Endothelial cell of umbilical vein (primary cell): ENCODE data around the gene NR2C1. TPM values are rescaled to one million over a fixed set of nuclear protein-coding genes. Genes with fewer than 3 reads are reported as not detected.

ENCODE experiments used
- BruUV-seq: library from RNA; stranded (reverse); fragments of 400-500 nt; replicated peaks from 2 replicates; lab custom pipeline; 2021; lab: Mats Ljungman, UMichigan
- CTCF ChIA-PET: fragments of 300-600, 350-600 bp; sonication (Branson Sonifier 250); formaldehyde crosslinking; loops from one replicate; lab custom pipeline; 2021; ENCODE audit warnings: antibody characterized with exemption, inconsistent platforms; lab: Charles Lee
- POLR2A ChIA-PET: fragments of 300-600, 350-600 bp; sonication (Branson Sonifier 250); formaldehyde crosslinking; loops from one replicate; lab custom pipeline; 2021; ENCODE audit warnings: antibody characterized with exemption, inconsistent platforms; lab: Charles Lee
- DNase-seq: peaks from one replicate; pipeline ENCODE4 v3.0.0-alpha.2; 2011; ENCODE audit warnings: low read depth, low spot score
- FAIRE-seq: peaks from 2 replicates; lab custom pipeline; 2011; peaks lifted over from hg19 to GRCh38; lab: Jason Lieb, UNC
- H2AFZ ChIP-seq: 2 replicates; pipeline ENCODE4 v1.6.0; 2012; ENCODE audit warnings: low read depth, low read length, control low read depth, inconsistent platforms
- H3K27ac ChIP-seq: 2 replicates; pipeline ENCODE4 v1.5.1; 2011; ENCODE audit warnings: low read depth, mild to moderate bottlenecking, control low read depth, low read length, moderate library complexity; ENCODE audit not compliant: insufficient read depth
- H3K27me3 ChIP-seq, 2 experiments: 2 replicates each; pipeline versions ENCODE4 v1.6.0 to v1.6.1; 2011; ENCODE audit warnings: low read length in 2 of 2, mixed read lengths in 1 of 2; ENCODE audit not compliant: control insufficient read depth in 2 of 2, insufficient read depth in 2 of 2
- H3K36me3 ChIP-seq, 2 experiments: 2 replicates in 1 of 2; 3 replicates in 1 of 2; pipeline ENCODE4 v1.5.1; 2011; ENCODE audit warnings: low read length in 2 of 2, mild to moderate bottlenecking in 1 of 2, moderate library complexity in 1 of 2; ENCODE audit not compliant: control insufficient read depth in 2 of 2, insufficient read depth in 2 of 2; ENCODE audit errors: extremely low read depth in 1 of 2
- H3K4me1 ChIP-seq: 3 replicates; pipeline ENCODE4 v1.5.1; 2011; ENCODE audit warnings: mild to moderate bottlenecking, low read length; ENCODE audit not compliant: control insufficient read depth, insufficient read depth; ENCODE audit errors: extremely low read depth
- H3K4me2 ChIP-seq: 2 replicates; pipeline ENCODE4 v1.6.1; 2011; ENCODE audit warnings: low read length, control low read depth, mixed read lengths; ENCODE audit not compliant: insufficient read depth
- H3K4me3 ChIP-seq, 3 experiments: fragments of 200-600 bp in 1 of 3; sonication (generic), shearing (Covaris generic) in 1 of 3; replicated peaks in 1 of 3; 2 replicates each; pipeline ENCODE4 v1.5.1; 2011 to 2016; ENCODE audit warnings: control low read depth in 3 of 3, low read length in 3 of 3, mild to moderate bottlenecking in 2 of 3, inconsistent platforms in 1 of 3, low read depth in 1 of 3, moderate library complexity in 1 of 3; ENCODE audit not compliant: insufficient read depth in 1 of 3
- H3K79me2 ChIP-seq: 2 replicates; pipeline ENCODE4 v1.6.0; 2012; ENCODE audit warnings: low read length, inconsistent platforms; ENCODE audit not compliant: control insufficient read depth, insufficient read depth
- H3K9ac ChIP-seq: replicated peaks from 2 replicates; pipeline ENCODE3; 2011; ENCODE audit warnings: low read length, control low read depth; ENCODE audit not compliant: insufficient read depth; ENCODE audit errors: extremely low read depth
- H3K9me1 ChIP-seq: replicated peaks from 3 replicates; pipeline ENCODE4 v1.6.0; 2011; ENCODE audit warnings: mild to moderate bottlenecking, low read length; ENCODE audit not compliant: control insufficient read depth, insufficient read depth; ENCODE audit errors: extremely low read depth
- H3K9me3 ChIP-seq: replicated peaks from 2 replicates; pipeline ENCODE4 v1.5.1; 2012; ENCODE audit warnings: low read length, inconsistent platforms; ENCODE audit not compliant: control insufficient read depth, insufficient read depth
- H4K20me1 ChIP-seq: replicated peaks from 2 replicates; pipeline ENCODE3; 2011; ENCODE audit warnings: mild to moderate bottlenecking, low read length; ENCODE audit not compliant: control insufficient read depth, insufficient read depth; ENCODE audit errors: extremely low read depth
- CTCF ChIP-seq, 2 donors: IDR thresholded peaks; 1 replicate in 1 of 2; 2 replicates in 1 of 2; pipeline ENCODE4 v1.5.1; 2011; ENCODE audit warnings: low read length in 2 of 2, mild to moderate bottlenecking in 2 of 2, moderate library complexity in 2 of 2, control low read depth in 1 of 2, inconsistent platforms in 1 of 2, low read depth in 1 of 2; ENCODE audit not compliant: insufficient read depth in 1 of 2; ENCODE audit errors: extremely low read depth in 1 of 2
- EZH2 ChIP-seq: IDR thresholded peaks from 2 replicates; pipeline ENCODE4 v1.6.1; 2012; ENCODE audit warnings: borderline replicate concordance, low read depth, mild to moderate bottlenecking, moderate library complexity, low read length, inconsistent platforms; ENCODE audit not compliant: severe bottlenecking
- FOS ChIP-seq: IDR thresholded peaks from 2 replicates; pipeline ENCODE4 v1.6.1; 2011; ENCODE audit warnings: mild to moderate bottlenecking, low read length, moderate library complexity, borderline replicate concordance; ENCODE audit not compliant: insufficient read depth
- GATA2 ChIP-seq: IDR thresholded peaks from 2 replicates; pipeline ENCODE4 v1.7.0; 2011; ENCODE audit warnings: low read depth, mild to moderate bottlenecking, moderate library complexity, mixed read lengths, low read length; ENCODE audit not compliant: insufficient read length, insufficient read depth
- JUN ChIP-seq: IDR thresholded peaks from 2 replicates; pipeline ENCODE4 v1.6.1; 2011; ENCODE audit warnings: borderline replicate concordance, low read depth; ENCODE audit not compliant: insufficient read length, insufficient read depth
- MYC ChIP-seq: IDR thresholded peaks from one replicate; pipeline ENCODE4 v1.6.1; 2011; ENCODE audit warnings: mild to moderate bottlenecking, low read depth, low read length
- POLR2A ChIP-seq: IDR thresholded peaks from 2 replicates; pipeline ENCODE4 v1.6.1; 2012; ENCODE audit warnings: low read depth, mild to moderate bottlenecking, control low read depth, low read length
- POLR2AphosphoS5 ChIP-seq: IDR thresholded peaks from 2 replicates; pipeline ENCODE4 v1.6.1; 2012; ENCODE audit warnings: low read depth, mild to moderate bottlenecking, control low read depth, low read length, moderate library complexity; ENCODE audit not compliant: insufficient read depth
- dilution Hi-C: fragments of 300-500 bp; cut with MboI; formaldehyde crosslinking; loops from one replicate; pipeline ENCODE4 v1.15.0; 2019; ENCODE audit warnings: low sequenced_read_pairs; ENCODE audit not compliant: extremely low pct_ligation_motif_present
- intact Hi-C: fragments of 100-400 bp; cut with micrococcal nuclease; formaldehyde crosslinking; loops from one replicate; pipeline ENCODE4 v1.10.0; 2022
- polyA plus RNA-seq, 4 experiments: library from polyadenylated mRNA; depleted of rRNA in 3 of 4; stranded (reverse) in 3 of 4; unstranded in 1 of 4; fragments of >200 nt; gene quantifications; 2 replicates each; pipeline versions ENCODE4 v1.2.1 to v1.2.3, GENCODE V29; 2011 to 2012; ENCODE audit warnings: missing spikeins in 1 of 4
- total RNA-seq: library from RNA; stranded (reverse); gene quantifications from 2 replicates; pipeline ENCODE4 v1.2.3, GENCODE V29; 2021
- TF ChIP-seq, protein P1 (sequence below): IDR thresholded peaks from 2 replicates; pipeline ENCODE4 v1.6.1; 2011; ENCODE audit not compliant: insufficient read depth, insufficient read length

Gene NR2C1
- total and polyA plus RNA-seq, 2 donors (not counting 3 experiments of a cell fraction or from before 2014, with no cell fraction given): 21.0 to 37.7 TPM

DNA sequence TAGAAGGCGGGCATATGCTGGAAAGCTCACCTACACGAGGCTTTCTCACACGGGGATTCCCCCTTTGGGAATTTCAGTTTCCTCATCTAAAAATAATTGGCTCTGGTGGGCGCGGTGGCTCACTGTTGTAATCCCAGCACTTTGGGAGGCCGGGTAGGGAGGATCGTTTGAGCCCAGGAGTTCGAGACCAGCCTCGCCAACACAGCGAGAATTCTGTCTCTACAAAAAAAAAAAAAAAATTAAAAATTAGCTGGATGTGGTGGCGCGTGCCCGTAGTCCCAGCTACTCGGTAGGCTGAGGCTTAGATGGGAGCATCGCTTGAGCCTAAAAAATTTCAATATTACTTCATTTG, 69.5 kb downstream of the NR2C1 start:
- H3K9me3 ChIP-seq: no peaks in the 10 kb centered on the region
- no peaks in the 10 kb centered on the region for H3K27me3 ChIP-seq
- no peak for FAIRE-seq
- peaks cover 6% of the 10 kb centered on the region for H3K4me1 ChIP-seq
- ChIA-PET CTCF (interaction anchor here (0.8 to 1.6 kb wide), 4 partner anchors 10 to 902 kb away, joined by 3 to 6 read pairs (median 5); no protein-coding TSS in a partner anchor), POLR2A (interaction anchor here (0.7 to 1.2 kb wide), 2 partner anchors 169 to 470 kb away, joined by 3 to 6 read pairs; partner anchors contain the start of gene METAP2)
- dilution Hi-C loops (no loop called here), intact Hi-C loops (loop anchor here (1.0 kb wide), 1 partner anchor 213 kb away; the partner anchor contains the start of genes FGD6 and VEZT)
- H2AFZ ChIP-seq: peak overlapping the region; percentile 77
- H3K4me3 ChIP-seq: peak overlapping the region in 2 of 3 experiments; percentile 20 to 66
- H3K9me1 ChIP-seq: no peaks in the 10 kb centered on the region
- H3K9ac ChIP-seq: peak overlapping the region; percentile 21
- BruUV-seq: TSS peak; percentile 83
- TF ChIP-seq GATA2 (no peak), MYC (no peak), FOS (no peak), EZH2 (no peak), CTCF (IDR thresholded peaks at IDR 0.05; ENCODE audit: extremely low read depth in 1 of 2, insufficient read depth in 1 of 2, low read depth in 1 of 2, low read length in 2 of 2) (no peak), POLR2AphosphoS5 (no peak), POLR2A (no peak), JUN (no peak)
- TF ChIP-seq, protein P1, sequence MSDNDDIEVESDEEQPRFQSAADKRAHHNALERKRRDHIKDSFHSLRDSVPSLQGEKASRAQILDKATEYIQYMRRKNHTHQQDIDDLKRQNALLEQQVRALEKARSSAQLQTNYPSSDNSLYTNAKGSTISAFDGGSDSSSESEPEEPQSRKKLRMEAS: no peak
- H3K4me2 ChIP-seq: peak overlapping the region; percentile 19
- peaks cover 30% of the 10 kb centered on the region for H3K79me2 ChIP-seq
- peak overlapping the region; percentile 80 for H3K27ac ChIP-seq
- H3K36me3 ChIP-seq: no peaks in the 10 kb centered on the region
- DNase-seq: no peak
- no peaks in the 10 kb centered on the region for H4K20me1 ChIP-seq
